Activated naive CD4-positive, alpha-beta T cell treated with anti-CD3 and anti-CD28 coated beads, Interleukin-2, amount 50 U/mL, for 24 hours (primary cell): ENCODE data around the gene CAPN8.

Source experiments
- H3K27ac Mint-ChIP-seq: one replicate; pipeline ENCODE4 v1.8.0; 2021; ENCODE audit warnings: mild to moderate bottlenecking, mixed read lengths
- H3K27me3 Mint-ChIP-seq: one replicate; pipeline ENCODE4 v1.8.0; 2021; ENCODE audit warnings: mixed read lengths
- H3K36me3 Mint-ChIP-seq: one replicate; pipeline ENCODE4 v1.8.0; 2021; ENCODE audit warnings: mixed read lengths
- H3K4me1 Mint-ChIP-seq: one replicate; pipeline ENCODE4 v1.8.0; 2021; ENCODE audit warnings: mixed read lengths
- H3K4me3 Mint-ChIP-seq: one replicate; pipeline ENCODE4 v1.8.0; 2021; ENCODE audit warnings: mild to moderate bottlenecking, mixed read lengths
- H3K9me3 Mint-ChIP-seq: one replicate; pipeline ENCODE4 v1.8.0; 2021; ENCODE audit warnings: mixed read lengths

CAPN8 gene

DNA sequence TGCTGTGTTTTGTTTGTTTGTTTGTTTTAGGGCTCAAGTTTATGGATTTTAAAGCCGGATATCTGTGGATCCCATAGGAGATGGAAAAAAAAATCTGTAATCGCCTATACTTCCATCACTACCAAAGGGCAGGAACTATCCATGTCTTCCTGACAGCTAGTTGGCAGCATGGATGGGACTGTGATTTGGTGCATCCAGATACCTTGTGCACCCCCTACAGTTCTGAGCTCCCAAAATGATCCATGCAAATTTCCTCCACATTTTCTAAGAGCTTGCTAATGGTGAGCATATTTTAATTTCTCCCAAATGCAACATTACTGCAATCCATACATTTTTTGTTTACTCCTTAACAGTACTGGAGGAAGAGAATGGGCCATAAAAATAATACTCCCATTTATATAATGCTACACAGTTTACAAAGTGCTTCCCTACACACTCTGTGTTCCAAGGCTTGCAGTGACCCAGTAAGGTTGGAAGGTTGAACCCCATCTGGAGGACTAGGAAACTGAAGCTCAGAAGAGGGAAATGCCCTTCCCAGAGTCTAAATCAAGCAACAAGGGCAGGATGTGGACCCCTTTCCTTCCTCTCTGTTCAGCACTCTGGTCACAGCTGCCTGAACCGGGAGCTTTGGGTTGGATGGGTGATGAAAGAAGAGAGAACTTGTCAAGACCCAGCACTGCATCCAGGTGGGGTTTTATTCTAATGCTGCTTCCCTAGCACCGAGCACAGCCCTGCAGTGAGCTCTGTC, 48.0 kb downstream of the CAPN8 start:
- Mint-ChIP-seq H3K27me3 (no peaks in the 10 kb centered on the region), H3K27ac (no peak overlapping the region), H3K36me3 (no peaks in the 10 kb centered on the region), H3K9me3 (no peaks in the 10 kb centered on the region), H3K4me3 (no peak overlapping the region), H3K4me1 (no peaks in the 10 kb centered on the region)

DNA sequence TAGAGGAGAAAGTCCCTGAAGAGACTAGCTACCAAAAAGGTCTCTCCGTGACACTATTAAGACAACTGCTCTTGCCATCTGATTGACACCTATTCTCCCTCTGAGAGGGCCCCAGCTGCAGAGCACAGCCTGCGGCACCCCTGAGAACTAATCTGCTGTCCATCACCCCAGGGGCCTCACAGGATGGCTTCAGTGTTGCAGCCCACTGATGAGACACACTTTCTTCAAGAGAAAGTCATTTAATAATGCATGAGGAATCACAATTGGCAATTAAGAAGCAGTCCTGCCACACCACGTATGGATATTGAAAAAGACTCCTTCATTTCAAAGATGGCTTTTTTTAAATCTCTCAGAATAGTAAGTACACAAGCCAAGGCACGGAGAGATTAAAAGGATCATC, 48.9 kb downstream of the CAPN8 start:
- Mint-ChIP-seq H3K4me3 (no peak overlapping the region), H3K36me3 (no peaks in the 10 kb centered on the region), H3K4me1 (peaks cover 2% of the 10 kb centered on the region), H3K9me3 (no peaks in the 10 kb centered on the region), H3K27ac (no peak overlapping the region), H3K27me3 (no peaks in the 10 kb centered on the region)

DNA sequence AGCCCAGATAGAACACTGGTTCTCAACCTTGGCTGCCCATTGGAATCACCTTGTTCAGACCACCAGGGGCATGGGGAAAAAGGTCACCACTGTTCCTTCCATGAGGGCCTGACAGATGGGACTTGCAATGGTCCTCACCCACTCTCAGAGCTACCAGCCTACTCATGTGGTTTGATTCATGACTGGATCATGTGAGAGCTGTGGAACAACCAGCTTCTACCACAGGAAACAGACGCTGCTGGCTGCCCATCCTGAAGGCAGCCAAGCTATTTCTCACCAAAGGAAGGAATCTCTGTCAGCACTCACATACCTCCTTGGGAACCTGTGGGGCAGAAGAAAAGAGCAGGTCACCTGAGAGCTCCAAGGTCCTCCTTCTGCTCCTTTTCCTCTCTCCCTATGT, 53.6 kb downstream of the CAPN8 start:
- H3K4me1 Mint-ChIP-seq, result peaks cover 5% of the 10 kb centered on the region
- H3K9me3 Mint-ChIP-seq, result no peaks in the 10 kb centered on the region
- H3K27ac Mint-ChIP-seq, result no peak overlapping the region
- no peak overlapping the region for H3K4me3 Mint-ChIP-seq
- H3K36me3 Mint-ChIP-seq, result no peaks in the 10 kb centered on the region
- no peaks in the 10 kb centered on the region for H3K27me3 Mint-ChIP-seq

DNA sequence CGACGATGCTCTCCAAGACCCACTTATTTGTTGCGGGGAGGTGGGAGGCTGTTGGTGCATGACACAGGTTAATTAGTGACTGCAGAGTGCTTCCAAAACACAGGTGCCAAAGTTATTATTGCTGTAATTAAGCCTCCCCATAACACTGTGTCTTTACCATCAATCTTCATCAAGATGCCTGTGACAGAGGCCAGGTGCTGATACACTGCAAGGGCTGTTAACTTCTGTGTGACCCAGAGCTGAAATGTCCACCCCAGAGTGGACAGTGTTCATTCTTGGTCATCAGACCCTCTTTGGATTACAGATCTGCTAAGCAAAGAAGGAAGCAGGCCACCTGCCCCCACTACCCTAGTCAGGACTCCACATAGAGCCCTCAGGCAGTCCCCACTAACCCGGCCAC, 55.5 kb downstream of the CAPN8 start:
- Mint-ChIP-seq H3K36me3 (no peaks in the 10 kb centered on the region), H3K27me3 (no peaks in the 10 kb centered on the region), H3K9me3 (no peaks in the 10 kb centered on the region), H3K27ac (no peak overlapping the region), H3K4me1 (peaks cover 5% of the 10 kb centered on the region), H3K4me3 (no peak overlapping the region)

DNA sequence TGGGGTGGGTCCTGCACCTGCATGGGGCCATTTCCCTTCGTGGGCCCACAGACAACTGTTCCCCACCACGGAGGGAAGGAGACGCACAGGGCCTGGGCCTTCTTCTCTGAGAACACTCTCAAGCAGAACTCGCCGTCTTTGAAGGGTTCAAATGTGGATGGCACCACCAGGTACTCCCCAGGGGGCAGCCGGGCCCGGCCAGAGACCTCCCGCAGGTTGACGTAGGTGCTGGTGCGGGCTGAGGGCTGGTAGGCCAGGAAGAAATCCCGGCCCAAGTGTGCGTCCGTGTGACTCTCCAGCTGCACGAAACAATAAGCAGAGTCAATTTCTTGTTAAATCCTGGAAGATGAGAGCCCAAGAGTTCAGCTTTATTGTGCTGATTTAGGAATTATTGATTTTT, 56.4 kb downstream of the CAPN8 start:
- H3K9me3 Mint-ChIP-seq, result no peaks in the 10 kb centered on the region
- no peak overlapping the region for H3K4me3 Mint-ChIP-seq
- no peak overlapping the region for H3K27ac Mint-ChIP-seq
- no peaks in the 10 kb centered on the region for H3K27me3 Mint-ChIP-seq
- peaks cover 5% of the 10 kb centered on the region for H3K4me1 Mint-ChIP-seq
- H3K36me3 Mint-ChIP-seq, result no peaks in the 10 kb centered on the region

DNA sequence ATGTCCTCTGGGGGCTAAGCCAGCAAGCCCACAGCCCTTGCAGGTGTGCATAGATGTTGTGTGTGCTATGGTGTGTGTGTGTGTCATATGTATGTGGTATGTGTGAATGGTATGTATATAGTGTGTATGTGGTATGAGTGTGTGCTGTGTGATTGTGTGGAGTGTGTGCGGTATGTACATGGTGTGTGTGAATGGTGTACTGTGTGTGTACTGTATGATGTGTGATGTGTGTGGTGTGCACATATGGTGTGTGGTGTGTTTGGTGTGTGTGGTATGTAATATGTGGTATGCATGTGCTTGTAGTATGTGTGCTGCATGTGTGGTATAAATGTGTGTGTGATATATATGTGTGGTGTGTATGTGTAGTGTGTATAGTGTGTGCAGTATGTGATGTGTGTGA, 107.0 kb downstream of the CAPN8 start:
- Mint-ChIP-seq H3K27ac (no peak overlapping the region), H3K4me3 (no peak overlapping the region), H3K36me3 (no peaks in the 10 kb centered on the region), H3K9me3 (no peaks in the 10 kb centered on the region), H3K4me1 (no peaks in the 10 kb centered on the region), H3K27me3 (no peaks in the 10 kb centered on the region)

DNA sequence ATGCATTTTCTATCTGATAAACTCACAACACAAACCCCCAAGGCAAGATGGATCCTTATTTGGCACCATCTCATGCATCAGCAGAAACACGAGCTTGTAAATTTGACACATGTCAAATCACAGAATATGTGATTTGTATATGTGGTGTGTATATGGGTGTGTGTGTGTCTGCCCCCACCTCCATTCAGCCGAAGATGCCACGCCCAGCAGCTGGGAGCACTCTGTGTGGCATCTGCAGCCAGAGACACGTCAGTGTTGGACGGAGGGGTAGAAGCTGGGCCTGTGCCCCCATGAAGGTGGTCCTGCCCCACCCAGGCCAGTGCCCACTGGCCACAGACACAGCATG, 108.4 kb downstream of the CAPN8 start:
- H3K4me1 Mint-ChIP-seq, result no peaks in the 10 kb centered on the region
- no peak overlapping the region for H3K4me3 Mint-ChIP-seq
- no peaks in the 10 kb centered on the region for H3K27me3 Mint-ChIP-seq
- H3K9me3 Mint-ChIP-seq, result no peaks in the 10 kb centered on the region
- H3K36me3 Mint-ChIP-seq, result no peaks in the 10 kb centered on the region
- H3K27ac Mint-ChIP-seq, result no peak overlapping the region

DNA sequence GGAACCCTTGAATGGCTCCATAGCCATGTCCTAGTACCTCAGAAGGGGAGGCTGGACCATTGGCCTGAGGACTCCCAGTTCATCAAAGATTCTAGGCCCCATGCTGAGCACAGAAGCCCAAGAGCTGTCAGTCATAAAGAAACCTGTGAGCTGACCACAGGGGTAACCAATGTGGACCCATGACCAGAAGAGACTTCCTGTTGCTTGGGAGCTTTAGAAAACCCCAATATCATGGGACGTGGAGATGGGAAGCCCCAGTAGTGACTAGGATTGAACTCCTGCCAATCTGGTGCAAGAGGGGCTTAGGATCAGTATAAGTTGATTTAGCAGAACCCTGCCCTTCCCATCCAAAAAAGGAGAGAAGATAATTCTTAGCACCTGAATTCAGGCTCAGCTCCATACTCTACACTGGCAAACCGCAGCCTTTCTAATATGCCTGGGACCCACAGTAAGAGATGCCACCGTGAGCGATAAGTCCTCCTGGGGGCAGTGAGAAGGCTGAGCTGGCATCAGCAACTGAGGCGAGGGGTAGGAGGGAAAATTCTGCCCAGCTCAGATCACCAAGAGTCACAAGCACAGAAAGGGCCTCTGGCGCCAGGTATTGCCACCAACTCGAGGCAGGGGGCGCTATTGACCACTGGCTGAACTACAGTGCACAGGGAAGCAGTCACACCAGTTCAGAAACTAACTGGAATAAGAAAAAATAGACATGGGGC, 108.9 kb downstream of the CAPN8 start:
- H3K36me3 Mint-ChIP-seq, result no peaks in the 10 kb centered on the region

DNA sequence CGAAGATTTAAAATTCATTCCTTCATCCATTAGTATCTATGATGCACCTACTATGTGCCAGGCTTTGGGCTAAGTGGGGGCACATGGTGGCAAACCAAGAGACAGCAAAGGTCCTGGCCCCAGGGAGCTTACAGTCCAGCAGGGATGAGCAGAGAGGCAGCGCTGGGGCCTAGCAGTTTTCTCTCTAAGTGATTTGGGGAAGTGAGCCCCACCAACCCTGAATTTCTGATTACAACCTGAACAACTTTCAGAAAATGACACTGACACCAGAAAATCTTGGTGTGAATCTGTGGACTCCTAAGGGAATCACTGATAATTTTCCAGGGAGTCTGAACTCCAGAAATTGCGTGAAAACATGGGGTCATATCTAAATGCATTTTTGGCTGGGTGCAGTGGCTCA, 111.5 kb downstream of the CAPN8 start:
- Mint-ChIP-seq H3K9me3 (no peaks in the 10 kb centered on the region), H3K27me3 (no peaks in the 10 kb centered on the region), H3K4me1 (peaks cover 5% of the 10 kb centered on the region), H3K36me3 (no peaks in the 10 kb centered on the region), H3K4me3 (no peak overlapping the region), H3K27ac (no peak overlapping the region)

More for the DNA sequence above, 108.9 kb downstream of the CAPN8 start:
- Mint-ChIP-seq H3K27ac (no peak overlapping the region), H3K9me3 (no peaks in the 10 kb centered on the region), H3K4me1 (no peaks in the 10 kb centered on the region), H3K27me3 (no peaks in the 10 kb centered on the region), H3K4me3 (no peak overlapping the region)

DNA sequence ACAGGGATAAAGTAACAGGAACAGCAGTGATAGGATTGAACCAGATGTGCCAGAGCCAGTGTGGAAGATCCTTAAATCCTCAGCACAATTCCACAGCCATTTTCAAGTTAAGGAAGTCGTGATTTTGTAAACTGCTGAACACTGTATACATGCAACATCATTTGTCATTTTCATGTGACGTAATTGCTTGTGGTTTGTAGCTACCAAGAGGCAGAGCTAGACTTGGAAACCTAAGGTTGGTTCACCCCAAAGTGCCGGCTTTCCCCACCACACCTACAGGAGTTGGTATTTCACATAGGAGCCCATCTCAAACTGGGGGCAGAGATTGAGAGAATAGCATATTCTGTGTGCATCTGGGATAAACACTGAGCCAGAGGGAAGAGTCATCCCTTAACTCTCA, 113.9 kb downstream of the CAPN8 start:
- Mint-ChIP-seq H3K36me3 (peaks cover 2% of the 10 kb centered on the region), H3K9me3 (no peaks in the 10 kb centered on the region), H3K4me3 (no peak overlapping the region), H3K27ac (no peak overlapping the region), H3K27me3 (no peaks in the 10 kb centered on the region), H3K4me1 (peaks cover 5% of the 10 kb centered on the region)

DNA sequence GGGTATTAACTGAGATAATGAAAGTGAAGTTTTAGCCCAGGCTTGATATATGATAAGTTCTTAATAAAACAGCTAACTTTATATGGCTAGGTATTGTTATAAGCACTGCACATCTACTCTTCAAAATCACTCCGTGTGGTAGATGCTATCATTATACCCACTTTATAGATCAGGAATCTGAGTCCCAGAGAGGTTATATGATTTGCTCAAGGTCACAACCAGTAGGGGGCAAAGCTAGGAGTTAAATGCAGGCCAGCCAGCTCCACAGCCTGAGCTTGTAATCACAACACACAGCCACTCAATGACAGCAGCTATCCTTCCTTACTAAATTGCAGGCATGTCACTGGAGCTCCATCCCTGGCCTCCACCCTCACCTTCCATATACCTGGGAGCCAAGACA, 115.8 kb downstream of the CAPN8 start:
- peaks cover 5% of the 10 kb centered on the region for H3K4me1 Mint-ChIP-seq
- H3K27me3 Mint-ChIP-seq, result no peaks in the 10 kb centered on the region
- H3K27ac Mint-ChIP-seq, result no peak overlapping the region
- peaks cover 2% of the 10 kb centered on the region for H3K36me3 Mint-ChIP-seq
- H3K9me3 Mint-ChIP-seq, result no peaks in the 10 kb centered on the region
- H3K4me3 Mint-ChIP-seq, result no peak overlapping the region

DNA sequence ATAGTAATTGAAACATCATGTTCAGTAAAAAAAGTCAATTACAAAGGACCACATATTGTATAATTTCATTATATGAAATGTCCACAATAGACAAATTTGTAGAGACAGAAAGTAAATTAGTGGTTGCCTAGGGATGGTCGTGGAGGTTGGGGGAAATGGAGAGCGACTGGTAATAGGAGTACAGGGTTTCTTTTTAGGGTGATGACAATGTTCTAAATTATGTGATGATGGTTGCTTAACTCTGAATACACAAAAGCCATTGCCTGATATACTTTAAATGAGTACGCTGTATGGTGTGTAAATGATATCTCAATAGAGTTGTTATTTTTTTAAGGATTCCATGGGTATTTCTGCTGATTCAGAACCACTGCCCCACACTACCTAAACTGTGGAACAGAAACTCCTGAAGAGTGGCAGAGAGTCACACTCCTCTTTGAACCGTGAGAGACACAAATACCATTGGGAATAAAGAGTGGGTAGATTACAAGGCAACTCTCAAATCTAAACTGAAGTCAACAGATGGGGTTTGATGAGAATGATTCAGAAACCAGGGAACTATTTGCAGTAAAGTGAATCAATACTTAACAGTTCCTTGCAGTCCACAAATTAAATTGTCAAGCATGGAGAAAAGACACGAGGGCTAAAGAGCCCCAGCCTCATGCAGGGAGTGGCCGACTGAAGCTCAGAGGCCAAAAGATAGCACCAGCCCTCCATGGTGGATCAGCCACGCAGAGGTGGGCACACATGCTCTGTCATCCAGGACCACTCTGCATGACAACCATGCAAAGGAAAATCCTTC, 118.0 kb downstream of the CAPN8 start:
- H3K27me3 Mint-ChIP-seq, result no peaks in the 10 kb centered on the region
- no peak overlapping the region for H3K27ac Mint-ChIP-seq
- H3K36me3 Mint-ChIP-seq, result peaks cover 2% of the 10 kb centered on the region
- no peak overlapping the region for H3K4me3 Mint-ChIP-seq
- H3K4me1 Mint-ChIP-seq, result peaks cover 5% of the 10 kb centered on the region
- no peaks in the 10 kb centered on the region for H3K9me3 Mint-ChIP-seq

DNA sequence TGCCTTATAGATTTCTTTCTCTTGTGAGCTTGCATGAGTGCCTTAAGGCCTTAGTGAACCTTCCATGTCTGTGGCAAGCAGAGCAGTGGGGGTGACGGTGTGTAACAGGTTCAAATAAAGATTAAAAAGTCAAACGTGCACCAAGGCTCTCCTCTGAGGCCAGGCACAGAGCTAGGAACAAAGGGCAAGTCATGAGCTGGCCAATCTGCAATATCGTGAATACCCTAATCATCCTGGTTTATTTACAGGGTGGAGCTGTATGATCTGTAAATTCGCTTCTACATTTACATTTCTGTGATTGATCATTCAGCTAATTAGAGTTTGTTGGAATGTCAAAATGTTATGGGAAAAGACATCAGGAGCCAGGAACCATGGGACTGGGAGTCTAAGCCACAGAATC, 120.2 kb downstream of the CAPN8 start:
- Mint-ChIP-seq H3K4me3 (no peak overlapping the region), H3K4me1 (no peaks in the 10 kb centered on the region), H3K27ac (no peak overlapping the region), H3K9me3 (no peaks in the 10 kb centered on the region), H3K36me3 (peaks cover 2% of the 10 kb centered on the region), H3K27me3 (no peaks in the 10 kb centered on the region)

DNA sequence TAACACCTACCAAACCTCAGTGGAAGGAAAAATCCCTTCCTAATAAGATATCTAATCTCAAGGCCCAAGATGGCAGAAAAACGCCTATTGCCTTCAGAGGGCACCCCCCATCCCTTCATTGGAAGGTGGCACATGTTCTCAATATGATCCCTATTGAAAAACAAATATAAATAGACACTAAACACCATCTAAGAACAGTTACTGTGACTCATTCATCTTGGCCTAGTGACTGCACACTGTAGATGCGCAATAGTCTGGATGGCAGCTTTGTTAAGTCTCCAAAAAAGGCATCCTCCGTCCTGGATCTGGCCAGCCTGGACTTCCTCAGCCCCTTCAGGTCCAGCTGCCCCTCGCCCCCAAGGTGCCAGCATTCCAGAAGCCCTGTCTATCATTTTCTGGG, 121.9 kb downstream of the CAPN8 start:
- H3K36me3 Mint-ChIP-seq, result peaks cover 2% of the 10 kb centered on the region
- H3K9me3 Mint-ChIP-seq, result no peaks in the 10 kb centered on the region
- H3K27ac Mint-ChIP-seq, result no peak overlapping the region
- H3K27me3 Mint-ChIP-seq, result no peaks in the 10 kb centered on the region
- no peaks in the 10 kb centered on the region for H3K4me1 Mint-ChIP-seq
- H3K4me3 Mint-ChIP-seq, result no peak overlapping the region

DNA sequence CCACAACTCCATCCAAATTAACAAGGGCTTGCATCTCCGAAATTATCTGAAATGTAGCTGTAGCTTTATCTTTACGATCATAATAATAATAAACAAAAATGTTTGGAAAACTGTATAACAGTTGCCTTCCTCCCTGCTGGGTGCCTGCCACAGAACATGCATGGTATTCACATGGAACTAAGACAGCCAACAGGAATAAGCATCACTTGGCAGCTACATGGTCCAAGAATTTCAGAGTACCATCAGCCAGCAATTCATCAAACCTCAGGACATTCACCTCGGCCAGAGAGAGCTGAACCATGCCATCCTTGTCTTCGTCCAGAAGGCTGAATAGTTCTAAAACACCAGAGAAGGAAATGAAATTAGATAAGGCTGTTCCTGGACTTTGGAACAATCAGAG, 122.7 kb downstream of the CAPN8 start:
- no peak overlapping the region for H3K4me3 Mint-ChIP-seq
- H3K27ac Mint-ChIP-seq, result no peak overlapping the region

DNA sequence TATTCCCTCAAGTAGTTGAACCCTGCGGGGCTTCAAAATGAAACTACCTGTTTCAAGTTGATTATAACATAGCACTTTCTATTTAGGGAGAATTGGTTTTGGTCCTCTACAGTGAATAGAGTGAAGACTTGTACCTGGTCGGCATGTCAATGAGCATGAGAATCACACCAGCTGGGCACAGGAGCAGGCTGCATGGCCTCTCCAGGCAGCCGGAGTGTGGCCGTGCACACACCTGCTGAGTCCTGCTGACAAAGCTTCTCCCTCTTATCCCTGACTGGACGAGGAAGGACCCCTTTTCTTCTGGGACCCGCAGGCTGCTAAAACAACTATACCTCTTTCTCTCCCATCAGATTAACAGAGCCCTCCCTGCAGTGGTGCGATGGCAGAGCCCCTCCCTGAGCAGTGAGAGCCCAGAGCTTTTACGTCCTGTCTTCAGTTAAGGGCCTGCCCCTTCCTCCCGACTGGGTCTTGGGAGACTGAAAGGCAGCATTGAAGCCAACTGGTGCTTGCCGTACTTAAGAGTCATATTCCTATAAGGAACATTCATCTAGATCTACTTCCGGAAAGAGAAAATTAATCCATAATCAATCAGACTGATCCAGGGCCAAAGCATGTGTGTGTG, 124.9 kb downstream of the CAPN8 start:
- H3K4me3 Mint-ChIP-seq, result no peak overlapping the region
- H3K27ac Mint-ChIP-seq, result no peak overlapping the region
- no peaks in the 10 kb centered on the region for H3K9me3 Mint-ChIP-seq
- no peaks in the 10 kb centered on the region for H3K36me3 Mint-ChIP-seq
- H3K4me1 Mint-ChIP-seq, result no peaks in the 10 kb centered on the region
- H3K27me3 Mint-ChIP-seq, result no peaks in the 10 kb centered on the region

More for the DNA sequence above, 122.7 kb downstream of the CAPN8 start:
- Mint-ChIP-seq H3K9me3 (no peaks in the 10 kb centered on the region), H3K36me3 (no peaks in the 10 kb centered on the region), H3K27me3 (no peaks in the 10 kb centered on the region), H3K4me1 (no peaks in the 10 kb centered on the region)
